Measurements from ENCODE around the gene GAB2. TPM values are rescaled to one million over a fixed set of nuclear protein-coding genes. Genes with fewer than 3 reads are reported as not detected.

GAB2 gene
- total and polyA plus RNA-seq, 2 of the 13 experiments (the other 11 are each of a cell fraction or from before 2014, with no cell fraction given): 4.1 to 8.6 TPM

- TF ChIP-seq NCOA5 (CRISPR knock-in tag; IDR thresholded peaks at IDR 0.05) (no peak), TP53 (CRISPR knock-in tag; conservative IDR thresholded peaks at IDR 0.05) (no peak), ZNF770 (CRISPR knock-in tag; IDR thresholded peaks at IDR 0.05) (peak; percentile 69; the same call in 1 of the 2 replicates), ZNF136 (CRISPR knock-in tag; IDR thresholded peaks at IDR 0.05; ENCODE audit: low read depth) (0 out of 2 replicates have a peak, but pooled peaks have one; percentile 29), MYC (CRISPR knock-in tag; IDR thresholded peaks at IDR 0.05; ENCODE audit: borderline replicate concordance) (peak; percentile 63), HINFP (CRISPR knock-in tag; IDR thresholded peaks at IDR 0.05; ENCODE audit: low read depth) (no peak; the same call in none of the 2 replicates), ZNF546 (CRISPR knock-in tag; conservative IDR thresholded peaks at IDR 0.05) (no peak; the same call in 1 of the 2 replicates), ZBTB40 (IDR thresholded peaks at IDR 0.05) (no peak), ZBTB40 (CRISPR knock-in tag; IDR thresholded peaks at IDR 0.05) (peak; percentile 59; the same call in 1 of the 2 replicates), ZNF839 (CRISPR knock-in tag; IDR thresholded peaks at IDR 0.05; ENCODE audit: borderline replicate concordance) (no peak)
Measured at GRCh38 chr11:78188286-78189173, 229.1 kb downstream of the GAB2 start, which contains the start of the genes KCTD21 and USP35 (continued).
